ENCODE measurements around the gene ZNF106. TPM values are rescaled to one million over a fixed set of nuclear protein-coding genes. Genes with fewer than 3 reads are reported as not detected.

Gene ZNF106
- 100 to 1,000 TPM; 174 to 229 TPM for total RNA-seq

GRCh38 chr15:42490671-42491538 lies at the start of gene ZNF106:
ZNF106 (minus strand) TSS chr15:42491141; CDS start chr15:42472289, 18,852 bp downstream.

DNA sequence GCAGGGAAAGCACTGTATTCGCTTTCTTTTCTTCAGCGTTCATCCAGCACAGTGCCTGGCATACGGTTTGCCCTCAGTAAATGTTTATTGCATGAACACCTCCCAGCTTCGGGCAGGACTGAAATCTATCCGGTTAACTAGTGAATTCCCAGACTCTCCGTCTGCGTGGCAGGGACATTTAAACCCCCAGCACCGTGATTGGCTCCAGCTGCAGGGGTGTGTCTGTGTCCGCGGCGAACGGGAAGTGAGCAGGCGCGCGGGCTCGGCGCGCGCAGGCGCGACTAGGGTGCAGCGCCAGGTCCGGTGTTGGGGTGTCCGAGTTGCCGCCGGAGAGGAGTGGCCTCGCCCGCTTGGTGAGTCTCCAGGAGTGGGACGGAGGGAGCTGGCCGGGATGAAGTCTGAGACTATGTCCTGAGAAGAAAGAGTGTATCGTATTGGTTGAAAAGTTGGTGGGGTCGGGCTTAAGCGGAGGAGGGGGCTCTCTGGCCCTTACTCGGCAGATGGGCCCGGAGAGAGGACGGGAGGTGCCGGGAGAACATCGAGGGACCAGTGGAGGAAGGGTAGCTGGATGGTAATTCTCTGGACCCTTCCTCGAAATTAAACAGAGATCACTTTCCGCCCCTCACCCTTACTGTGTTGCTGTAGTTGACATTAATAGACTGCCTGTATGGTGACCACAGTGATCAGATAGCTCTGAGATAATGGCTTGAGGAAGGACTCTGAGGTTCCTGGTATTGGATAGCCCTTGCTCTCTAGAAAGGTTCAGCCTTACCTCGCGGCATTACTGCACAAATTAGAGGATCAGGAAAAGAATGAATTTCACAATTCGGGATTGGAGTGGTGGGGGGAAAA lies 4.6 kb upstream of the ZNF106 start, which contains the start of gene SNAP23:
Gene SNAP23, plus strand, starts transcription at position 274 of the 852 bp plus-strand sequence. CDS start 16,213 bp downstream, outside the sequence.

Small RNA genes lying within 50 kb of the gene (small RNA-seq; reads per million reads assigned to genes)
- gene RNU6-188P, result 0 to 0.06 reads per million in 2 donors

Other genes starting within 250 kb of the ZNF106 start
- 10 to 100 TPM; 38.9 to 42.3 TPM for gene GANC, start 217.9 kb downstream of the ZNF106 start, total RNA-seq
- gene TMEM87A, start 217.7 kb downstream of the ZNF106 start, total RNA-seq, result 10 to 100 TPM; 83.3 to 94.3 TPM
- gene CAPN3, start 131.6 kb downstream of the ZNF106 start, total RNA-seq, result 100 to 1,000 TPM; 430 to 720 TPM
- gene SNAP23, start 4.5 kb upstream of the ZNF106 start, total RNA-seq, result 100 to 1,000 TPM in 1 of 2 donors, 10 to 100 TPM in 1; 94.3 to 103 TPM
- gene LRRC57, start 57.7 kb upstream of the ZNF106 start, total RNA-seq, result 10 to 100 TPM; 16.2 to 21.6 TPM
- gene HAUS2, start 57.7 kb upstream of the ZNF106 start, total RNA-seq, result 10 to 100 TPM; 12.7 to 23.6 TPM
- 1 to 10 TPM; 6.0 to 8.3 TPM for gene STARD9, start 84.5 kb upstream of the ZNF106 start, total RNA-seq
- 10 to 100 TPM in 1 of 2 donors, 1 to 10 TPM in 1; 8.3 to 11.7 TPM for gene CDAN1, start 246.0 kb upstream of the ZNF106 start, total RNA-seq